Body of pancreas (tissue), 4 donors: ENCODE data around the gene ADH1B.

Experiments
- POLR2A ChIP-seq, 3 donors: fragments of 450-650 bp; IDR thresholded peaks; one replicate each; pipeline ENCODE4 v1.6.1; 2016; ENCODE audit warnings: antibody characterized with exemption in 3 of 3, mild to moderate bottlenecking in 2 of 3
- TF ChIP-seq, protein P1 (sequence below), 7 experiments: fragments of 450-650 bp in 4 of 7; fragments of 200-600 bp in 3 of 7; sonication (generic) in 3 of 7; IDR thresholded peaks; one replicate each; pipeline ENCODE4 v1.5.1; 2016 to 2019; ENCODE audit warnings: antibody characterized with exemption in 7 of 7

DNA sequence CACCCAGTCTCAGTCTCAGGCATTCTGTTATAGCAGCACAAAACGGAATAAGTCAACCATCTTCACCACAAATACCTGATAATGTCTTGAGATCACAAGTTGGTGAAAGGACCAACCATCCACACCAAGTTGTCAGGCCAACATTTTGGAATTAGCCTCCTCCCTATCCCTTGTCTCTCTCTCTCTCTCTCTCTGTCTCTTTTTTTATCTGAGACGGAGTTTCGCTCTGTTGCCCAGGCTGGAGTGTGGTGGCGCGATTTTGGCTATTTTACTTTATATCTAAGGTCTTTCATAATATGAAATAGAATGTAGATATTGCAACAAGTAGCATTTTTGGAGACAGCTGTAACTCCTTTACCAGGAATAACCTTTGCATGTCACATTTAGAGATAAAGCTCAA, 46.2 kb downstream of the ADH1B start:
- TF ChIP-seq POLR2A (IDR thresholded peaks at IDR 0.05), result no peak
- TF ChIP-seq, protein P1, sequence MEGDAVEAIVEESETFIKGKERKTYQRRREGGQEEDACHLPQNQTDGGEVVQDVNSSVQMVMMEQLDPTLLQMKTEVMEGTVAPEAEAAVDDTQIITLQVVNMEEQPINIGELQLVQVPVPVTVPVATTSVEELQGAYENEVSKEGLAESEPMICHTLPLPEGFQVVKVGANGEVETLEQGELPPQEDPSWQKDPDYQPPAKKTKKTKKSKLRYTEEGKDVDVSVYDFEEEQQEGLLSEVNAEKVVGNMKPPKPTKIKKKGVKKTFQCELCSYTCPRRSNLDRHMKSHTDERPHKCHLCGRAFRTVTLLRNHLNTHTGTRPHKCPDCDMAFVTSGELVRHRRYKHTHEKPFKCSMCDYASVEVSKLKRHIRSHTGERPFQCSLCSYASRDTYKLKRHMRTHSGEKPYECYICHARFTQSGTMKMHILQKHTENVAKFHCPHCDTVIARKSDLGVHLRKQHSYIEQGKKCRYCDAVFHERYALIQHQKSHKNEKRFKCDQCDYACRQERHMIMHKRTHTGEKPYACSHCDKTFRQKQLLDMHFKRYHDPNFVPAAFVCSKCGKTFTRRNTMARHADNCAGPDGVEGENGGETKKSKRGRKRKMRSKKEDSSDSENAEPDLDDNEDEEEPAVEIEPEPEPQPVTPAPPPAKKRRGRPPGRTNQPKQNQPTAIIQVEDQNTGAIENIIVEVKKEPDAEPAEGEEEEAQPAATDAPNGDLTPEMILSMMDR (IDR thresholded peaks at IDR 0.05), result no peak
